NT2/D1 (cell line): ENCODE results near the gene PLA2G4A.

ENCODE experiments used
- SUZ12 ChIP-seq: IDR thresholded peaks from 2 replicates; pipeline ENCODE4 v1.6.1; 2011; ENCODE audit not compliant: insufficient read length, insufficient read depth; ENCODE audit errors: extremely low read depth
- YY1 ChIP-seq: IDR thresholded peaks from 2 replicates; pipeline ENCODE4 v1.6.1; 2011; ENCODE audit not compliant: insufficient read length, insufficient read depth
- ZNF274 ChIP-seq: IDR thresholded peaks from 2 replicates; pipeline ENCODE4 v1.6.1; 2011; ENCODE audit warnings: mild to moderate bottlenecking, low read depth, low read length

DNA sequence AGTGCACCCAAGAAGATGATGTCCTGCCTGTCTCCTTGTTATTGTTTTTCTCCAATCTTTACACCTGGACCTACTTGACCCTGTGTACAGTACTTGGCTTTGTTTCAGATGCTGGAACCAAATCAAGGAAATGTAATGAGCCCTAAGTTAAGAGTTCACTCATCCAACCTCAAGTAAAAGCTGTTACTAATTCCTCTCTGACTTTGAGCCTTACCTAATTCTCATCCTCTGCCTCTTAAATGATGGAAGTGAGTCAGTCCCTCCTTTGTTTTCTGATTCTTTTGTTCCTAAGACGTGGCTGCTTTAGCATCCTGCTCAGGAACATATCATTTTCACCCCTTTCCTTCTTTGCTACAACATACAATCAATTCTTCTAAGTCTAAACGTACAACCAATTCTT is 15.3 kb upstream of the PLA2G4A start:
- TF ChIP-seq YY1 (no peak), ZNF274 (no peak), SUZ12 (no peak)
